PC-3 (cell line): ENCODE data around the gene GADD45GIP1. TPM values are rescaled to one million over a fixed set of nuclear protein-coding genes. Genes with fewer than 3 reads are reported as not detected.

Source experiments
- ATAC-seq: fragments of 200-7000 bp; cut with Tn5 transposase; 2 replicates; pipeline ENCODE4 v1.9.1; 2020; ENCODE audit warnings: mild to moderate bottlenecking, moderate library complexity
- BruUV-seq: library from RNA; stranded (reverse); fragments of 400-500 nt; replicated peaks from 2 replicates; lab custom pipeline; 2021; lab: Mats Ljungman, UMichigan
- CTCF ChIA-PET: fragments of 300-600 bp; sonication (Branson Sonifier 250); formaldehyde crosslinking; loops from one replicate; lab custom pipeline; 2022; ENCODE audit warnings: antibody characterized with exemption; lab: Charles Lee
- POLR2A ChIA-PET: fragments of 300-600 bp; sonication (Branson Sonifier 250); formaldehyde crosslinking; loops from one replicate; lab custom pipeline; 2022; ENCODE audit warnings: antibody characterized with exemption; ENCODE audit not compliant: unreplicated experiment; lab: Charles Lee
- DNase-seq: peaks from one replicate; pipeline ENCODE4 v3.0.0-alpha.2; 2015
- H2AFZ ChIP-seq: fragments of 300-600 bp; sonication (generic); 2 replicates; pipeline ENCODE4 v1.6.0; 2016; ENCODE audit warnings: antibody characterized with exemption, low read length
- H3F3A ChIP-seq: fragments of 300-600 bp; sonication (generic); one replicate; pipeline ENCODE4 v1.6.0; 2017; ENCODE audit warnings: antibody characterized with exemption, low read length, control low read depth, mild to moderate bottlenecking; ENCODE audit not compliant: unreplicated experiment
- H3K27ac ChIP-seq: fragments of 300-600 bp; sonication (generic); 2 replicates; pipeline ENCODE4 v1.5.1; 2016; ENCODE audit warnings: mild to moderate bottlenecking, low read length
- H3K27me3 ChIP-seq: fragments of 300-600 bp; sonication (generic); 2 replicates; pipeline ENCODE4 v1.6.1; 2016; ENCODE audit warnings: low read length, mixed read lengths
- H3K36me3 ChIP-seq: fragments of 300-600 bp; sonication (generic); 2 replicates; pipeline ENCODE4 v1.6.1; 2016; ENCODE audit warnings: low read depth, mixed run types, low read length, mixed read lengths
- H3K4me1 ChIP-seq: fragments of 300-600 bp; sonication (generic); 2 replicates; pipeline ENCODE4 v1.5.1; 2016; ENCODE audit warnings: low read length; ENCODE audit not compliant: insufficient read depth
- H3K4me2 ChIP-seq: fragments of 300-600 bp; sonication (generic); 2 replicates; pipeline ENCODE4 v1.6.0; 2016; ENCODE audit warnings: low read length
- H3K4me3 ChIP-seq: fragments of 300-600 bp; sonication (generic); 2 replicates; pipeline ENCODE4 v1.5.1; 2016; ENCODE audit warnings: mild to moderate bottlenecking, low read length, mixed read lengths
- H3K79me2 ChIP-seq: fragments of 300-600 bp; sonication (generic); 2 replicates; pipeline ENCODE4 v1.6.1; 2017; ENCODE audit warnings: low read length, mixed read lengths
- H3K9ac ChIP-seq: fragments of 300-600 bp; sonication (generic); 2 replicates; pipeline ENCODE4 v1.6.0; 2016; ENCODE audit warnings: mild to moderate bottlenecking, low read length
- H3K9me2 ChIP-seq: fragments of 300-600 bp; sonication (generic); replicated peaks from 2 replicates; pipeline ENCODE4 v1.6.1; 2016; ENCODE audit warnings: mixed run types, low read length, mixed read lengths
- H3K9me3 ChIP-seq: fragments of 300-600 bp; sonication (generic); 2 replicates; pipeline ENCODE4 v1.6.1; 2016; ENCODE audit warnings: low read length, mixed read lengths
- H4K20me1 ChIP-seq: fragments of 300-600 bp; sonication (generic); 2 replicates; pipeline ENCODE4 v1.6.1; 2016; ENCODE audit warnings: low read length, mixed read lengths
- CTCF ChIP-seq: fragments of 300-600 bp; sonication (generic); conservative IDR thresholded peaks from 2 replicates; pipeline ENCODE4 v1.5.1; 2017; ENCODE audit warnings: antibody characterized with exemption, low read depth, mild to moderate bottlenecking, low read length
- EZH2 ChIP-seq: fragments of 300-600 bp; sonication (generic); IDR thresholded peaks from one replicate; pipeline ENCODE4 v1.6.1; 2017; ENCODE audit warnings: antibody characterized with exemption, mild to moderate bottlenecking, low read length; ENCODE audit not compliant: unreplicated experiment
- EZH2phosphoT487 ChIP-seq: fragments of 300-600 bp; sonication (generic); IDR thresholded peaks from 2 replicates; pipeline ENCODE4 v1.6.1; 2018; ENCODE audit warnings: mild to moderate bottlenecking, antibody characterized with exemption, low read length, borderline replicate concordance
- intact Hi-C: fragments of 100-400 bp; cut with micrococcal nuclease; formaldehyde crosslinking; loops from 2 replicates; pipeline ENCODE4 v1.9.0; 2023
- total RNA-seq: library from RNA; depleted of rRNA; stranded (reverse); fragments of >200 nt; gene quantifications from 2 replicates; pipeline ENCODE4 v1.2.3, GENCODE V29; 2014

GADD45GIP1 gene
- total RNA-seq, 1 experiment from 2014 or later: 219 TPM

DNA sequence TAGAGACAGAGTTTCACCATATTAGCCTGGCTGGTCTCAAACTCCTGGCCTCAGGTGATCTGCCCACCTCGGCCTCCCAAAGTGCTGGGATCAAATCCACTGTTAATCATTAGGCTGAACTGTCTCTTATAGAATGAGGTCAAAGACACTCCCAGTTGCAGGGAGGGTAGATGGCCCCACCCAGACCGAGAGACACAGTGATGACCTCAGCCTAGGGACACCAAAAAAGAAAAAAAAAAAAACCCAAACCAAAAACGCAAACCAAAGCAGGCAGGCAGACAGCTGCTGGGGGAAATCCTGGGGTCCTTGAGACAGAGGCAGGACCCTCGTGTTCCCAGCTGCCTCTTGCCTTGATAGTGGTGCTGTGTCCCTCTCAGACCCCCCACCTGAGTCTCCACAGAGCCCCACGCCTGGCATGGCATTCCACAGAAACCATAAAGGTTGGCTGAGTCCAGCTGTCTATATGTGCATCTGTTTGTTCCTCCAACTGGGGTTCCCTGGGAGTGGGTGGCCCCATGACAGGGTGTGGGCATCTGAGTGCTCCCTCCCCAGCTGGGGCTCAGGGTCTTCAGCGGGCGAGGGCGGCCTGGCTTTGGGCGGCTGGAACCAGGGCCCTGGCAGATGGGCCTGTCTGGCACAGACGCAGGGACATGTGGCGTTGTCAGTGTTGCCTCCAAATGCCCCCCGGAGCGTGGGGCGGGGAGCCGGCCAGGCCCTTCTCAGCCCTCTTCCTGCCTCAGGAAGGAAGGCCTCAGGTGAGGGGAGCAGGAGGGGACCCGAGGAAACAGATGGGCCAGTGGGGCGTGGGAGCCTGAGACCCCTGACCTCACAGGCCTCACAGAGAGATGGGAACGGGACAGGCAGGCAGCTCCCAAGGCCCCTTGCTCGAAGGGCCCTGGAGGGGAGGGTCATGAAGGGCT lies 17.5 kb upstream of the GADD45GIP1 start:
- H3K4me1 ChIP-seq: no peaks in the 10 kb centered on the region
- no TSS peak for BruUV-seq

GRCh38 chr19:12973236-12973635 lies 16.2 kb upstream of the GADD45GIP1 start:
- Histone ChIP-seq H2AFZ (no peak overlapping the region), H3K36me3 (no peaks in the 10 kb centered on the region), H3F3A (no peaks in the 10 kb centered on the region), H3K9ac (no peak overlapping the region), H3K9me2 (no peaks in the 10 kb centered on the region), H3K4me2 (no peak overlapping the region), H3K79me2 (no peaks in the 10 kb centered on the region), H3K27me3 (no peaks in the 10 kb centered on the region), H3K4me3 (no peak overlapping the region), H4K20me1 (no peaks in the 10 kb centered on the region), H3K9me3 (no peaks in the 10 kb centered on the region), H3K27ac (no peak overlapping the region), H3K4me1 (no peaks in the 10 kb centered on the region)
- TF ChIP-seq EZH2phosphoT487 (no peak), EZH2 (no peak), CTCF (no peak)
- ATAC-seq (no peak), DNase-seq (no peak)
- no TSS peak for BruUV-seq
- intact Hi-C loops: no loop called here
- POLR2A ChIA-PET: no interaction called here
- CTCF ChIA-PET: no interaction called here

More for the DNA sequence above, 17.5 kb upstream of the GADD45GIP1 start:
- Histone ChIP-seq H3K9ac (no peak overlapping the region), H4K20me1 (no peaks in the 10 kb centered on the region), H3K36me3 (no peaks in the 10 kb centered on the region), H3K27ac (no peak overlapping the region), H3F3A (no peaks in the 10 kb centered on the region), H3K27me3 (no peaks in the 10 kb centered on the region), H3K9me2 (no peaks in the 10 kb centered on the region), H2AFZ (no peak overlapping the region), H3K79me2 (no peaks in the 10 kb centered on the region), H3K9me3 (no peaks in the 10 kb centered on the region), H3K4me2 (no peak overlapping the region), H3K4me3 (no peak overlapping the region)
- intact Hi-C loops: no loop called here
- POLR2A ChIA-PET: no interaction called here
- TF ChIP-seq CTCF: no peak
- TF ChIP-seq EZH2: no peak
- no peak for TF ChIP-seq EZH2phosphoT487
- DNase-seq (no peak), ATAC-seq (no peak)
- CTCF ChIA-PET: interaction anchor here (1.1 kb wide), 1 partner anchor 9 kb away, joined by 4 read pairs; no protein-coding TSS in a partner anchor
